RWPE1 (cell line): Measurements from ENCODE around the gene SLC13A5.

Experiments used
- CTCF ChIA-PET: fragments of 350-600 bp; sonication (Branson Sonifier 250); formaldehyde crosslinking; extraction: SDS; loops from one replicate; lab custom pipeline; 2021; lab: Yijun Ruan, JAX
- POLR2A ChIA-PET: fragments of 400-600 bp; formaldehyde crosslinking; extraction: SDS; loops from one replicate; lab custom pipeline; 2020; ENCODE audit warnings: antibody characterized with exemption; ENCODE audit not compliant: low non-redundant PET; lab: Yijun Ruan, JAX
- DNase-seq: peaks from one replicate; pipeline ENCODE4 v3.0.0; 2012; ENCODE audit warnings: low spot score
- H3K27ac ChIP-seq: fragments of 450-650 bp; 2 replicates; pipeline ENCODE4 v1.5.1; 2017
- CTCF ChIP-seq: fragments of 450-650 bp; conservative IDR thresholded peaks from 2 replicates; pipeline ENCODE4 v1.5.1; 2017; ENCODE audit warnings: low read depth, mild to moderate bottlenecking

SLC13A5 gene

DNA sequence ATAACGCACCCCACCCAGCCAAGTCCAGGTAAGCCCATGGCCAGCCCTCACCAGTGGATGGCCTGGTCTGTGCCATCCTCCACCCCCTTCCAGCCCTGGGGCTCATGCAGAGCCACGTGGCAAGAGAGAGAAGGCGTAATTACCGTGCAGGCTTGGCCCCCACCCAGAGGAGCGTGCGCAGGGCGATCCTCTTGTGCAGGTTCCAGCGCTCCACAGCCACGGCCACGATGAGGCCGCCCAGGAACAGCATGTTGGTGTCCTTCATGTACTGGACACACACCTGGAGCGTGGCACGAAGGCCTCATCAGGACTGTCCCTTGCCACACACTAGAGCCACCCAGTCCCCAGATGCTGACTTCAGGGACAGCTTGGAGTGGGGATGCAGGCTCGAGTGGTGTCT lies 6.7 kb downstream of the SLC13A5 start:
- no peak for TF ChIP-seq CTCF
- ChIA-PET POLR2A (no interaction called here), CTCF (no interaction called here)
- no peak overlapping the region for H3K27ac ChIP-seq
- no peak for DNase-seq

DNA sequence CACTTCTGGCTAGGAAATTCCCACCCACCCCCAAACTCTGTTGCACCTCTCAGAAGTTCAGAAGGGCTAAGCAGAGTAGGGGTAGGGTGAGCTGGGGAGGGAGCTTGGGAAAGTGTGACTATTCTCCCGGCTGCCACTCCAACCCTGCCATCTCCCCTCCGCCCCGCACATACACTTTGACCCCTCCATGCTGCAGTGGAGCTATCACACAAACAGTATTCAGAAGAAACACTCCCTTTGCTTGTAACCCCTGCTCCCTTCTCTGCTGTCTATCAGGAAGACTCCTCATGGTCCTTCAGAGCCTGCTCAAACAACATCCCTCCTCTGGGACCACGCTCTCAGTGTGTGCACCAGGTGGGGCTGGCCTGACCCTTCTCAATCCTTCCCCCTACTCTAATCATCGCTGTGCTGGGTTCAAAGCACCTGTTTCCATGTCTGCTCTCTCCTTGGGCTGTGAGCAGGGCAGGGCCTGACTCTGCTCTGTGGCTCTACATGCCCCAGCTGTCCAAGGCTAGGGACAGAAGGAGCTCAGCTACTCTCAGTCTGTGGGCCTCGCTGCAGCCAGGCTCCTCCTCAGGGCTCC lies 8.6 kb downstream of the SLC13A5 start:
- DNase-seq, result no peak
- ChIA-PET POLR2A (no interaction called here), CTCF (interaction anchor here (0.6 kb wide), 2 partner anchors 32 to 206 kb away, joined by 3 read pairs; no protein-coding TSS in a partner anchor)
- no peak for TF ChIP-seq CTCF
- no peak overlapping the region for H3K27ac ChIP-seq

DNA sequence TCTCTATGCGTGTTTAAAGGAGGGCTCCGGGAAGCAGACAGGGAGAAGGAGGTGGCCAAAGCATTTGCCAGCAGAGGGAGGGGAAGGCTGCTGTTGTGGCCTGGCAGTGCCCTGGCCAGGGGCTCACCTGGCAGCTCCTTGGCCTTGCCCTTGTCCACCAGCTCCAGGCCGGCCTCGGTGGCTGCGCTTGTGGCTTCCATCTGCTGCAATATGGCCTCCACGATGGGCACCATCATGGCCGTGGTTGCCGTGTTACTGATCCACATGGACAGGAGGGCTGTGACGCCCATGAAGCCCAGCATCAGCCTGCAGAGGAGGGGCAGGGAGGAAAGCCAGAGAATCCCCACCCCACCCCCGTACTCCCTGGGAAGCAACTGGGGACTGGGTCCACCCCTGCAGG lies 9.4 kb downstream of the SLC13A5 start:
- ChIA-PET CTCF (no interaction called here), POLR2A (no interaction called here)
- no peak for DNase-seq
- TF ChIP-seq CTCF, result no peak
- no peak overlapping the region for H3K27ac ChIP-seq

GRCh38 chr17:6702567-6703215 lies 10.5 kb downstream of the SLC13A5 start:
- no peak for DNase-seq
- H3K27ac ChIP-seq, result no peak overlapping the region
- POLR2A ChIA-PET, result no interaction called here
- CTCF ChIA-PET, result interaction anchor here (0.5 to 0.9 kb wide), 2 partner anchors 27 to 941 kb away, joined by 3 read pairs; no protein-coding TSS in a partner anchor
- TF ChIP-seq CTCF, result no peak

- ChIA-PET CTCF (interaction anchor here (0.5 to 0.9 kb wide), 4 partner anchors 14 to 940 kb away, joined by 3 to 7 read pairs (median 3); partner anchors contain the start of gene TEKT1), POLR2A (no interaction called here)
- no peak overlapping the region for H3K27ac ChIP-seq
- no peak for TF ChIP-seq CTCF
- no peak for DNase-seq
Observed at GRCh38 chr17:6701719-6702118, 11.4 kb downstream of the SLC13A5 start.

- CTCF ChIA-PET, result interaction anchor here (0.7 to 0.8 kb wide), 2 partner anchors 14 to 31 kb away, joined by 3 to 7 read pairs; no protein-coding TSS in a partner anchor
- DNase-seq, result no peak
- TF ChIP-seq CTCF, result no peak
- peak overlapping the region; percentile 10; the same call in 1 of the 2 replicates for H3K27ac ChIP-seq
- POLR2A ChIA-PET, result no interaction called here
Observed at GRCh38 chr17:6700948-6701307, 12.2 kb downstream of the SLC13A5 start.
